GM19324 (cell line): ENCODE measurements around the gene SAMD10.
"Not testable (repeated sequence)": the region's sequence is repeated elsewhere in the genome, so short reads cannot be mapped to it uniquely, and the experiment has no call there.

Experiments
- ATAC-seq: cut with Tn5 transposase; IDR thresholded peaks from one replicate; pipeline ENCODE4 v1.9.1; 2021; ENCODE audit warnings: mild to moderate bottlenecking, moderate library complexity; ENCODE audit not compliant: unreplicated experiment, low FRiP score

Gene SAMD10

GRCh38 chr20:63942969-63943807 lies 36.3 kb downstream of the SAMD10 start:
- no peak for ATAC-seq

DNA sequence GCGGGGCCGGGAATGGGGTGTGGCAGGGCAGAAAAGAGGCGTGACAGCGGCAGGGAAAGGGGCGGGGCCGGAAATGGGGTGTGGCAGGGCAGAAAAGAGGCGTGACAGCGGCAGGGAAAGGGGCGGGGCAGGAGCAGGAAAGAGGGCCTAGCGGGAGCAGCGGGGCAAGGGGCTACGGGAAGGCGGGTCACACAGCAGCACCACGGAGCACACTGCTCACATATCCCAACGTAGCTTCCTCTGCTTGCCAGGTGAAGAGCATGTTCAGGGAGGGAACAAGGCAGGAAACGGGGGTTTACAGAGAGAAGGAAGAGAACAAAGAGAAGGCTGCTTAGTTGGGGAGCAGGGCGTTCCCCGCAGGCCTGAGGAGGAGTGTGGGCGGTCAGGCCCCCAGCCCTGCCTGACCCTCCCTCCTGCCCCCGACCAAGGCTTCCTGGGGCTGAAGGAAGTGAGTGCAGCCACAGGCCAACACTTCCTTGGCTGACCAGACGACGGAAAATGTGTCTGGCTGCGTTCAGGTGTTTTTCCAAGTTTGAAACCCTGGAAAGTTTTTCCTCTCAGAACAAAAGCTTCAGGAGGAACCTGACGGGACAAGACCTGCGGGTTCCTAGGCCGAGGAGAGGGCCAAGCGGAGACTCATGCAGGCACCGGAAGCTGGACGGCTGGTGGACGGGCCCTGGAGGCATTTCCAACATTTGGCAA lies 37.0 kb downstream of the SAMD10 start:
- ATAC-seq: no peak

DNA sequence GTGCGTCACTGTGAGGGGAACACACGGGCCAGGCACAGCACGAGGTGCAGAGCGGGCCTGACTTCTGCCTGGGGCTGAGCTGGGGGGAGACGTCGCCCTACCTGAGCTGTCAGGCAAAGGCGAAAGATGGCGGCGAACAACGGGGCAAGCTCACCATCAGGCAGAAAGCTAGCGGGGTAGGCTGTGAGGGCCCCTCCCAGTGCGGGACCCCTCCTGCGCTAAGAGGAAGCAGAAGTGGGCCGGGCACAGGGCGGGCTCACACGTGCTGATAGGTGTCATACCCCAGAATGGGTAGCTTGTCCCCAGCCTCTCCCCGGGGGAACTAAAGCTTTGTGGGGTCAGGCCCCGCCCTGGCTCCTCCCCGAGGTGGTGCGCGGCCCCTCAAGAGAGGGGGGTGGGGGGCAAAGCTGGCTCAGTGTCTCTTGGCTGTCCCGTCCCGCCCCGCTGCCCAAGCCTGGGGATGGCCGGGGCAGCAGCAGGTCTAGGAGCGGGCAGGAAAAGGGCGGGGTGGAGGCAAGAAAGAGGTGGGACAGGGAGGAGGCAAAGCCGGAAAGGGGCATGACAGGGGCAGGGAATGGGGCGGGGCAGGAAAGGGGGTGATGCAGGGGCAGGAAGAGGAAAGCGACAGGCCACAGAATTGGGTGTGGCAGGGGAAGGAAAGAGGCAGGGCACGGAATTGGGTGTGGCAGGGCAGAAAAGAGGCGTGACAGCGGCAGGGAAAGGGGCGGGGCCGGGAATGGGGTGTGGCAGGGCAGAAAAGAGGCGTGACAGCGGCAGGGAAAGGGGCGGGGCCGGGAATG lies 38.0 kb downstream of the SAMD10 start:
- no peak for ATAC-seq

DNA sequence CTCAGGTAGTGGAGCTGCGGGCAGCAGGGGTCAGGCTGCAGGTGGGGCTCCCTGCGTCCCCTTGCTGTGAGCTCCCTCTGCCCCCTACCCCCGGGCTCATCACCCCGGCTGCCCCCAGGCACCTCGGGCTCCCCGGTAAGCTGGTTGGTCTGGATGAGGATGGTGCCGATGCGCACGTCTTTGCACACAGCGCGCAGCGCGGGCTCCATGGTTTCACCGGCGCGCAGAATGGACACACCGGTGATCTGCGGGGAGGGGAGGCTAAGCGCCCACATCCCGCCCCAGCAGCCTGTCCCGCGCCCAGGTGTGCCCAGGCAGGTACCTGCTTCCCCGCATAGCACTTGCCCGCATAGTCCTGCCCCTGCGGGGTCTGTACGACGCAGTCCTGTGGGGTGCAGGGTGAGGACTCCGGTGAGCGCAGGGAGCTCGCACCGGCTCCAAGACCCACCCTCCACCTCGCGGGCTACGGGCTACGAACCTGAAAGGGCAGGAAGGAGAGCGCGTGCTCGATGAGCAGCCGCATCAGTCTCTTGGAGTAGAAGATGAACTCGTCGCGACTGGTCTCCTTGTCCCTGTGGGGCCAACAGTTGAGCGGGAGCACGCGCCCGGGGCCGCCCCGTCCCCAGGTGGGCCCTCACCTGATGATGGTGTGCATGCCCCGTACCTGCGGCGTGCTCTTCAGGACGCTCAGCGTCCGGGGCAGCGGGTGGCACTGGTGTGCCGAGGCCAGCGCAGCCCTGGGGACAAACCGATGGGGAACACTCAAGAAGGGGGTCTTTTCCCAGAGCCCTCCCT lies 38.8 kb downstream of the SAMD10 start:
- no peak for ATAC-seq

DNA sequence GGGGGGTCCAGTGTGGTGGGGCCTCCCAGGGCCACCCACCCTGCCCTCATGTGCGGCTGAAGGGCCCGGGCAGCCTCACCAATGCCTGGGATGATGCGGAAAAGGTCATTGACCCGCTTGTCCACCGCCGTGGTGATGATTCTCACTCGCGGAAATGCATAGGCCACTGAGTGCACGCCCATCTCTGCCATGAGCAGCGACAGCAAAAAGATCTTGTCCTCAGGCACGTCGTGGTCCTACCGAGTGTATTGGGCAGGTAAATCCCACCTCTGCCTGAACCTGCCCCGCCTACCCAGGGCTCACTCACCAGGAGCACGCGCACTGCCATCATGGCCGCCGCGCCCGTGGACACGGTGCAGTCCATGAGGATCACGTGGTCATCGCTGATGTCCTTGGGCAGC lies 39.4 kb downstream of the SAMD10 start:
- no peak for ATAC-seq

DNA sequence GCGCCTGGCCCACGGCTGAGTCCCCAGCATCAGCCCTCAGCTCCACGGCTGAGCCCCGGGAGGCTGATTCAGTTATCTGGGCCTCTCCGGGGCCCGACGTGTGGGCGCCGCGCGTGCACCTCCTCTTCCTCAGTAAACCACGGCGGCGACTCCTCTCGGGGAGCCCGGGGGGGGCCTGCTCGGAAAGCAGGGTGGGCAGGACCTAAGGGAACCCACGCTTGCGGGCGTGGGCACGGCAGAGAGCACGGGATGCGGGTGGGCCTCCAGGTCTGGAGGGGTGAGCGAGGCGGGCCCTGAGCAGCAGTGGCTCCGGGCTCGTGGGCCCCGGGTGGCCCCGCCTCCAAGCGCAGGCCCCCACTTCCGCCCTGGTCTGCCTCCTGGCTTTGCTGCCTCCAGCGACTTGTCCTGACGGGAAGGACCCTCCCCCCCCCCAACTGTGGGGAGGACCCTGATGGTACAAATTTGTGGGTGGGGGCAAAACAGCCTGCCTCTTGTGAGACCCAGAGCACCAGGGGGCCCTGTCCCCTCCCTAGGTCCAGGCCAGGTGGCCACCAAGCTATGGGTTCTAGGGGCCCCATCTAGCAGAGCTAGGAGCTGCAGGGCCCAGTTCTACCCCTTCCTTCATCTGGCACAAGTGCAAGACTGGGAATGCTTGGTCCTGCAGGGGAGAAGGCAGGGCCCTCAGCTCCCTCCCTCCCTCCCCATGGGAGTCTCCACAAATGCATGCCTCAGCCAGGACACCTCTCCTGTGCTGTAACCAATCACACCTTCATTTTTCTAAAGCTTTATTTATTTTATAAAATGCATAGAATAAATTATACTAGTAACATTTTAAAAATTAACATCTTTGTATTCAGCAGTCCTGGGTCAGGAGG lies 40.1 kb downstream of the SAMD10 start:
- ATAC-seq: no peak

- ATAC-seq: no peak
Measured at GRCh38 chr20:63937596-63937995, 41.8 kb downstream of the SAMD10 start.

GRCh38 chr20:63935447-63935846 lies 44.0 kb downstream of the SAMD10 start:
- ATAC-seq: no peak

DNA sequence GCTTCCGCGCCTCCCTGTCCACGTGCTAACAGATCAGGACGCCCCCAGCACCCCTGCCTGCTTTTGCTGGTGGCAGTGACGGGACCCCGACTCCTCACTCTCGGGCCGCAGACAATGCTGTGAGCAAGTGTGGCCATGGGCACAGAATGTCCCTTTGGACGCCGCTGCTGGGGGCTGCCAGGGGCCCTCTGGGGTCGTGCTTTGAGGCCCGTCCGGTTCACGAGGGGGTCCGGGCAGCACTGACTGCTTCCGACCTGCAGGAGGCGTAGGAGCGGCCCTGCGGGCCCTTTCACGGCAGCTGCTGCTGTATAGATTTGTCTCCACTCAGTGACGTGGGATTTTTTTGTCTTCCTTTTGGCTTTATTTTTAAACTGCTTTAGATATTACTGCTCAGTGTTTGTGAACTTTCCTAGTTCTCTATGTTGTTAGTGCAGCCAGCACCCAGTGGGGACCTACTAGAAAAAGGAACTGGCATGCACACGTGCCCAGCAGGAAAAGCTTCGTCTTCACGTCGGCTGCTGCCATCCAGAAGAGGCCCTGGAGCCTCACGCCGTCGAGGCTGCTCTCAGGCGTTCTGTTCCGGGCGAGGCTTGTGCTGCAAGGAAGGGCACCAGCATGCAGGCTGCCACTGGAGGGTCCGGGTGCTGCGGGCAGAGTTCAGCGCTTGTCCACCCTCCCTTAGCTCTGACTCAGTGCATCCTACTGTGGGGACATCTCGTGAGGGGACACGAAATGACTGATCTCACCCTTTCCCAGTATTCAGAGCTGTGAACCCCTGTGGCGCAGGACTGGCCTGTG lies 45.0 kb downstream of the SAMD10 start:
- no peak for ATAC-seq

GRCh38 chr20:63933646-63934045 lies 45.8 kb downstream of the SAMD10 start:
- ATAC-seq: no peak

DNA sequence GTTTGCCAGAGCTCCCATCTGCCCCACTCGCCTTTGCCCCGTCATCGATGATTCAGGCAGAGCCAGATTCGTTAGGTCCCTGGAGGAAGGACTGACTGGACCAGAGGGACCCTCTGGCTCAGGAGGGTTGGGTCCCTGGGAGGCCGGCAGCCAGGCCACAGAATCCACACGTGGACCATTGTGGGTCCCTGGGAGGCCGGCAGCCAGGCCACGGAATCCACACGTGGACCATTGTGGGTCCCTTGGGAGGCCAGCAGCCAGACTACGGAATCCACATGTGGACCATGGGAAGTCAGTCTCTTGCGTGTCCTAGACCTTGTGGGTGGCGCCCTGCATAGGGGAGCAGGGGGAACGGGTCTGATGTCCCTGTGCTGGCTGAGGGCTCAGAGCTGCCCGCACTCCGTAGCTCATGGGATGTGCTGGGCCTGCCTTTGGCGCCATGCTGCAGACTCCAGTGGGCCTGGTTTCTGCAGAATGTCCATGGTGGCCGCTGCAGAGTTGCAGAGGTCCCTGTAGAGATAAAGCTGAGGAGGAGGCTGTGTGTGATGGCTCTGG lies 46.8 kb downstream of the SAMD10 start:
- no peak for ATAC-seq

DNA sequence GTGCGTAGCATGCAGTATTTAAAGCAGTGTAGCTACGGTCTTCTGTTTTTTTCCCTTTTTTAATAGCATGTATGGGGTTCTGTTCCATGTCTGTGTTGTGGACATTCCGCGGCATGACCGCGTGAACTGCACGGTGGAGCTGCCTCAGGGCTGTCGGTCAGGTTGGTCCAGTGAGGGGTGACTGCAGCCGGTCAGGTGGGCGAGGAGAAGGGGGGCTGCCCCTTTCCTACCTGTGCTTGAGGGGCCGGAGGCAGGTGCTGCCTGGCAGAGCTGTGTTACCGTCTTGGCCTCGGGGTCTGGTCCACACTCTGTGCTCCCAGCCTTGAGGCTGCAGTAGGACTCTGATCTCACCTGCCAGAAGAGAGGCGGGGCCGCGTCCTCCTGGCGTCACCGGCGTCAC lies 47.7 kb downstream of the SAMD10 start:
- no peak for ATAC-seq

DNA sequence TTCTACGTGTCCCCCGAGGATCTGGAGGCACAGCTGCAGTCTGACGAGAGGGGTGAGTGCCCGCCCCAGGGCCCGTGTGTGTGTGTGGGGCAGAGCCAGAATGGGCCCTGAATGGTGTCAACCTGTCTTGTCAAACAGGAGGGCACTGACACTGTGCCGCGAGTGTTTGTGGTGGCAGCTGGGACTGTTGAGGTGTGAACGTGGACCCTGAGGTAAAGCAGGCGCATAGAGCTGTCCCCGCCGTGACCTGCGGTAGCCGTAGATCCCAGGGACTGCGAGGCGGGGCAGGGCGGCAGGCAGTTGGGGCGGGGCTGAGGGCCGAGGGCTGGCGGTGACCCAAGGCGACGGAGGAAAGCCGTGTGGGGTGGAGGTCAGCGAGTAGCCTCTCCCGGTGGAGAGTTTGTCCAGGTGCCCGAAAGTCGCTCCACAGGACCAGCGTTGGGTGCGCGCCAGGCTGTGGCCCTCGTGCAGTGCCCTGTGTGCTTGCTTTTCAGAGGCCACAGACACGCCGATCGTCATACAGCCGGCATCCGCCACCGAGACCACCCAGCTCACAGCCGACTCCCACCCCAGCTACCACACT lies 48.4 kb downstream of the SAMD10 start:
- no peak for ATAC-seq

DNA sequence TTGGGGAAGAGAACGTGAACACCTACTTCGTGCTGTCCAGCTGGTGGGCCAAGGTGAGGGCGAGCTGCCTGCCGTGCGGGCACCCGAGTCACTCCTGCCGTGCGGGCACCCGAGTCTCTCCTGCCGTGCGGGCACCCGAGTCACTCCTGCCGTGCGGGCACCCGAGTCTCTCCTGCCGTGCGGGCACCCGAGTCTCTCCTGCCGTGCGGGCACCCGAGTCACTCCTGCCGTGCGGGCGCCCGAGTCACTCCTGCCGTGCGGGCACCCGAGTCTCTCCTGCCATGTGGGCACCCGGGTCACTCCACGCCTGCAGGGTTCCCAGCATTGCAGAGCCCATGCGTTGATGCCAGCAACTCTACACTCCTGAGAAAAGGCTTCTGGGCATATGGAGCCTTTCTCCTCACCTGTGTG lies 50.0 kb downstream of the SAMD10 start:
- ATAC-seq: not testable (repeated sequence)

GRCh38 chr20:63929071-63929470 lies 50.4 kb downstream of the SAMD10 start:
- ATAC-seq: no peak

DNA sequence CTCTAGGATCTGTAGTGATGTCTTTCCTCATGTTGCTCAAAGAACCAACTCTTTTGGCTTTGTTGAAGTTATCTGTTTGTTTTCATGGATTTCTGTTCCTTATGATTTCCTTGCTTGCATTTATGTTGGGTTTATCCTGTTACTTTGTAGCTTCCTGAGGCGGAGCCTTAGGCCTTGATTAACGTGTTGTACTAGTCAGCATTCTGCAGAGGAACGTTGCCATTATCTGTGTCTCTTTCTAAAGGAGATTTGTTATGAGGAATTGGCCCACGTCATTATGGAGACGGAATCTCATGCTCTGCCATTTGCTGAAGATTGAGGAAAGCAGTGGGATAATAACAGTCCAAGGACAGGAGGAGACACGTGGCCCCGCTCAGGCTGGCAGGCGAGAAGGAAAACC lies 53.1 kb downstream of the SAMD10 start:
- no peak for ATAC-seq

GRCh38 chr20:63924241-63924640 lies 55.2 kb downstream of the SAMD10 start:
- no peak for ATAC-seq
